Liver (tissue), 3 donors: ENCODE data around the gene AFDN.

Experiments used
- EGR1 ChIP-seq, 2 donors: IDR thresholded peaks; 2 replicates each; pipeline ENCODE4 v1.6.1; 2016 to 2018; ENCODE audit warnings: antibody characterized with exemption in 2 of 2, low read depth in 2 of 2
- FOXA2 ChIP-seq: IDR thresholded peaks from 2 replicates; pipeline ENCODE4 v1.6.1; 2016; ENCODE audit warnings: antibody characterized with exemption
- GABPA ChIP-seq, 2 donors: IDR thresholded peaks in 1 of 2; conservative IDR thresholded peaks in 1 of 2; 2 replicates each; pipeline ENCODE4 v1.6.1; 2016; ENCODE audit warnings: antibody characterized with exemption in 2 of 2, mild to moderate bottlenecking in 1 of 2, moderate library complexity in 1 of 2
- JUND ChIP-seq, 2 donors: IDR thresholded peaks; 2 replicates each; pipeline ENCODE4 v1.6.1; 2016; ENCODE audit warnings: antibody characterized with exemption in 2 of 2
- MAX ChIP-seq: IDR thresholded peaks from 2 replicates; pipeline ENCODE4 v1.6.1; 2016; ENCODE audit warnings: antibody characterized with exemption
- RAD21 ChIP-seq, 2 donors: IDR thresholded peaks; 2 replicates each; pipeline ENCODE4 v1.6.1; 2016; ENCODE audit warnings: antibody characterized with exemption in 2 of 2, mild to moderate bottlenecking in 2 of 2
- REST ChIP-seq: IDR thresholded peaks from 2 replicates; pipeline ENCODE4 v1.6.1; 2016; ENCODE audit warnings: antibody characterized with exemption, mild to moderate bottlenecking
- RXRA ChIP-seq, 2 donors: IDR thresholded peaks; 2 replicates each; pipeline ENCODE4 v1.6.1; 2017 to 2018; ENCODE audit warnings: antibody characterized with exemption in 2 of 2, mild to moderate bottlenecking in 1 of 2
- SP1 ChIP-seq: IDR thresholded peaks from 2 replicates; pipeline ENCODE4 v1.6.1; 2018; ENCODE audit warnings: antibody characterized with exemption, mild to moderate bottlenecking
- TAF1 ChIP-seq: conservative IDR thresholded peaks from 2 replicates; pipeline ENCODE4 v1.6.1; 2016; ENCODE audit warnings: antibody characterized with exemption, mild to moderate bottlenecking
- YY1 ChIP-seq: IDR thresholded peaks from 2 replicates; pipeline ENCODE4 v1.6.1; 2016; ENCODE audit warnings: antibody characterized with exemption, mild to moderate bottlenecking
- TF ChIP-seq, protein P1 (sequence below): fragments of 150-350 bp; IDR thresholded peaks from 2 replicates; pipeline ENCODE4 v1.5.1; 2017; ENCODE audit warnings: improper control_type of control experiment, low read depth, low read length; ENCODE audit not compliant: missing input control
- donor health status: healthy.
- donor health status: healthy.

DNA sequence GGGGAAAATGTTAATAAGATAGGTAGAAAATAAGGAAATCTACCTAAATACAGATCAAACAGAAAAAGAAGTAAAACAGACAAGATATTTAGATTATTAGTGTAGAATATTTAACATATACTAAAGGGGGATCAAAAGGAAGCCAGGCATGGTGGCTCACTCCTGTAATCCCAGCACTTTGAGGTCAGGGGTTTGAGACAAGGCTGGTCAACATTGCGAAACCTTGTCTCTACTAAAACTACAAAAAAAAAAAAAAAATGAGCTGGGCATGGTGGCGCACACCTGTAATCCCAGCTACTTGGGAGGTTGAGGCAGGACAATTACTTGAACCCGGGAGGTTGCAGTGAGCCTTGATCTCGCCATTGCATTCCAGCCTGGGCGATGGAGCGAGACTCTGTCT, 55.5 kb downstream of the AFDN start:
- TF ChIP-seq EGR1 (IDR thresholded peaks at IDR 0.05; ENCODE audit: low read depth in 2 of 2) (no peak), YY1 (no peak), SP1 (no peak), JUND (IDR thresholded peaks at IDR 0.05) (no peak), FOXA2 (no peak), GABPA (IDR thresholded peaks at IDR 0.05 in 1 of 2, conservative IDR thresholded peaks at IDR 0.05 in 1 of 2) (no peak), RXRA (IDR thresholded peaks at IDR 0.05) (no peak), MAX (no peak), REST (no peak), TAF1 (no peak), RAD21 (IDR thresholded peaks at IDR 0.05) (no peak)
- TF ChIP-seq, protein P1, sequence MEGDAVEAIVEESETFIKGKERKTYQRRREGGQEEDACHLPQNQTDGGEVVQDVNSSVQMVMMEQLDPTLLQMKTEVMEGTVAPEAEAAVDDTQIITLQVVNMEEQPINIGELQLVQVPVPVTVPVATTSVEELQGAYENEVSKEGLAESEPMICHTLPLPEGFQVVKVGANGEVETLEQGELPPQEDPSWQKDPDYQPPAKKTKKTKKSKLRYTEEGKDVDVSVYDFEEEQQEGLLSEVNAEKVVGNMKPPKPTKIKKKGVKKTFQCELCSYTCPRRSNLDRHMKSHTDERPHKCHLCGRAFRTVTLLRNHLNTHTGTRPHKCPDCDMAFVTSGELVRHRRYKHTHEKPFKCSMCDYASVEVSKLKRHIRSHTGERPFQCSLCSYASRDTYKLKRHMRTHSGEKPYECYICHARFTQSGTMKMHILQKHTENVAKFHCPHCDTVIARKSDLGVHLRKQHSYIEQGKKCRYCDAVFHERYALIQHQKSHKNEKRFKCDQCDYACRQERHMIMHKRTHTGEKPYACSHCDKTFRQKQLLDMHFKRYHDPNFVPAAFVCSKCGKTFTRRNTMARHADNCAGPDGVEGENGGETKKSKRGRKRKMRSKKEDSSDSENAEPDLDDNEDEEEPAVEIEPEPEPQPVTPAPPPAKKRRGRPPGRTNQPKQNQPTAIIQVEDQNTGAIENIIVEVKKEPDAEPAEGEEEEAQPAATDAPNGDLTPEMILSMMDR, result no peak
